CD4-positive, alpha-beta T cell treated with Interferon alpha-2 for 1 hour (primary cell): Measurements from ENCODE around the gene ALX4.

Source experiments
- DNase-seq, 2 donors: peaks; one replicate each; pipeline ENCODE4 v3.0.0-alpha.2; 2020 to 2022

Gene ALX4

GRCh38 chr11:44314733-44315132, 4.8 kb upstream of the ALX4 start:
- no peak for DNase-seq

DNA sequence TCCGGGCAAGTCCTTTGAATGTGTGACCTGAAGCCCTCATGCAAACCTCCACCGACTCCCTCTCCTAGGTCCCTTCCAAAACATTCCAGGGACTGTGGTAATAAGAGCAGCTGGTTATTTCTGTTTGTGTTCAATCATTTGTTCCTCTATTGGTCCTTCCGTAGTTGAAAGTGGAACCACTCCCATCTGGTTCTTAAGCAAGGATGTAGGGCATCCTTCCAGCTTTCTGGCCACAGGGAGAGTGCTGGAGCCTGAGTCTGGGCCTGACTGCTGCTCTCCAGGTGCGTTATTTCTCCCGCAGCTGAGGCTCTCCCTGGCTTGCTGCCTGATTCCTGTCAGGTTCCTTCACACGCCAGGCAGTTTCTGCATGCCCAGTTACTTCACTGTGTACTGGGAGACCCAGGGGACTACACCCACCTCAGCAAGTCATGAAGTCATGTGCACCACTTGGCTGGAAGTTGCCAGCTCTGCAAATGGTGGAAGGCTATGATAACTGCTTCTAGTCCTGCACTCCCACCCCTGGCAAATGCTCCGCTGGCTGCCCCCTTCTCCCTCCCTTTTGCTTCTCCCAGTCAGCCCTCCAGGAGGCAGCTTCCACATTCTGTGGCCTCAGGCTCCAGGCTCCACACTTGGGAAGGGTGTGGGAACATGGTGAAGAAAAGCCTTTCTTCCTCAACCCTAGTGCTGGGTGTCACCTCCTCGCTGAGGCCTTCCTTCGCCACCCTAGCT, 4.0 kb upstream of the ALX4 start:
- DNase-seq: no peak

DNA sequence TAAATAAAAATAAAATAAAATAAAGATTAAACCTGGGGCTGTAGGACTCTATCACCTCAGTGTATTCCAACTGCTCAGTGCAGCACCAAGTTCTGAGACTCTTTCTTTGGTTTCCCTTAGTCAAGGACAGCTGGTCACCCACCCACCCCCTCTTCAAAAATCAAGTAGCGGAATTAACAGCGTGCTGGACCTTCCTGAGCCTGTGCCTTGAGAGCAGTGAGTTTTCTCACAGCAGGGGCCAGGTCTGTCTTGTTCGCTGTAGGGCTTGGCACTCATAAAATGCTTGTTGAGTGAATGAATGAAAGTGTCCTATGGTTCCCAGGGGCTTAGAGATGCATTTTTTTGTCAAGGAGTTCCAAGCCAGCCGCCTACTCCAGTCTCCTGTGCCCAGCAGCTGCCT, 2.9 kb upstream of the ALX4 start:
- no peak for DNase-seq

- DNase-seq: no peak
Measured at GRCh38 chr11:44311339-44312261, 1.7 kb upstream of the ALX4 start.

DNA sequence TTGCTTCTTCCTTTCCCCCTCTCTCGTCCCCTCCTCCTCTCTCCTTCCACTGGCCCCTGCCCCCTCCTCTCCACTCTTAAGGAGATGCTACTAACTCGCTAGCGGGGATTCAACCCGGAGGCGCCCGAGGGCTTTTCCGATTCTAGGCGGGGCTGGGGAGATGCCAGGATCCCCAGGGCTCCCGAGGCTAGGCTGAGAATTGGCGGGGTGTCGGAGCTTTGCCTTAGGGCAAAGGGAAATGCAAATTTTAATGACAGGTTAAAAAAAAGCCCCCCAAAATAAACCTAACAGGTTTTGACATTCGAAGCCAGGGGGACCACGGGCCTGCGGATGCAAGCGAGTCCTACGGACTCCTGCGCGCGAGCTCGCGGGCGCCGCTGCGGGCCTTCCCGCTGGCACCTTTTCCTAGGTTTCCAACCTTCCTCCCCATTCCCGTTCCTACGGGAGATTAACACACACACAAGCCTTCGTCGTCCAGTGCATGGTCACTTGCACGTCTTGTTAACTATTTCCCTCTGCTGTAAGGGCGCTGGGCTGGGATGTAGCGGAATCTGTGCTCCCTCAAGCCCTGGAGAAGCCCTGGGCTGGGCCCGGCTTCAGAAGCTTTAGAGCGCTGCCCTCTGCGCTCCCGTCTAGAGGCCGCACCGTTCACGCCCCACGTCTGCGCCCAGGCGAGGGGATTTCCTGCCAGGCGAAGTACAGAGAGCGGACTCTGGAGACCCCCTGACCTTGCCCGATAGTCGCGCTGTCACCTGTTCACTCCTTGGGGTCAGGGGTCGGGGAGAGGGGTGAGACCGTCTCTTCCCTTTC, 729 bp upstream of the ALX4 start:
- no peak for DNase-seq

DNA sequence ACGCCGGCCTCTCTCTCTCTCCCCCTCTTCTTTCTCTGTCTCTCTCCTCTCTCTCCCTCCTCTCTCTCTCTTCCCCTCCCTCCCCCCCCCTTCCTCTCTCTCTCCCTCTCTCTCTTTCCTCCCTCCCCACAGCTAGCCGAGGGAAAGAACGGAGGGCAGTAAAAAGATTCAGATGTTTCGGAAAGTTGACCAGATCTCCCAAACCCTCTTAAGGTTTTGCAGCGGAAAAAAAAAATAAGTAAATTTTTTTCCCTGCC, 195 bp upstream of the ALX4 start:
- no peak for DNase-seq

DNA sequence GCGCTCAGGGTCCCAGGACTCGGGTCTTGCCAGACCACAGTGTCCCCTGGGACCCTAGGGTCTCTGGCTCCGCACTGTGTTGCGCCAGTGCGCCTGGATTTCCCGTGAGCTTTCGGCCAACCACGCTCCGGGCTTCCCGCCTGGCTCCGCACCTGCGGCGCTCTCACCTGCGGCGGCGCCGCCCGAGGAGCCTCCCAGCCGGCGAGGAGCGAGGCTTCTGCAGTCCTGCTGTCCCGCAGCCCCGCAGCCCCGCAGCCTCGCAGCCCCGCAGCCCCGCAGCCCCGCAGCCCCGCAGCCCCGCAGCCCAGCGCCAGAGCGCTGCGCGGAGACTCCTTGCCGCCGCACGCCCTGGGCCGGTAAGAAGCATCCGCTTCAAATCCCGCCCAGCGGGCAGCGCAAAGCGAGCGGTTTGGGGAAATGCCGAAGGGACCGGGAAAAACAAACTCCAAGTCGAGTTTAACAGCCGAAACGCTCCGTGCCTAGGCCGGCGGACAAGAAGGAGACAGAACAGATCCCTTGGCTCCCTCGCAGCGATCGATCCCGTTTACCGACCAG, 939 bp downstream of the ALX4 start:
- DNase-seq: no peak

DNA sequence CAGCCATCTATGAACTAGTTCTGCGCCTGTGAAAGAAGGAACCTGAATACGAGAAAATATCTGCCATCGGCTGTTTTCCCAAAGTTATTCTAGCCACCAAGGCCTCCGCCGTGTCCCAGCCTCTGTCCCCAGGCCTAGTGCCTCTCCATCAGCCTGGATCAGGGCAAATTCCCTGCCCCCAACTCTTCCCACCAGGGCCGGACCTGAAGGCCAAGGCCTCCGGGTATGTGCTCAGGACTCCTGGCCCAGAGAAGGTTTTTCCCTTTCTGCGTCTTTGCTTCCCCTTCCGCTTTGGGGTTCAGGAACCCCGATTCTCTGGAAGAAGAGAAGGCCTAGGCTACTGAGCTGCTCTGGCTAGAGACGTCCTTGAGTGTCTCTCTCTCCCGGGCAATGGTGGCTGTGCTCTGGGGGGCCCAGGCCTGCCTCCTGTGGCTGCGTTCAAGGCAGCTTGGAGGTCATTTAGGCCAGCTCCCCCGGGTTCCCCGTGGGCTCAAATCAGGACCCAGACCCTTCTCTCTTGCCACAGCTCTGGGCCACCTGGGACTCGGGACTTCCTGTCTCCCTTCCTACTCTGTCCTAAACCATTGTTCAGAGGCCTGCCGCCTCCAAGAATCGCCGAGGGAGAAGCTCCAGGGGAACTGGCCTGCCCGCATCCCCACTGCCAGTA, 1.6 kb downstream of the ALX4 start:
- DNase-seq: no peak

DNA sequence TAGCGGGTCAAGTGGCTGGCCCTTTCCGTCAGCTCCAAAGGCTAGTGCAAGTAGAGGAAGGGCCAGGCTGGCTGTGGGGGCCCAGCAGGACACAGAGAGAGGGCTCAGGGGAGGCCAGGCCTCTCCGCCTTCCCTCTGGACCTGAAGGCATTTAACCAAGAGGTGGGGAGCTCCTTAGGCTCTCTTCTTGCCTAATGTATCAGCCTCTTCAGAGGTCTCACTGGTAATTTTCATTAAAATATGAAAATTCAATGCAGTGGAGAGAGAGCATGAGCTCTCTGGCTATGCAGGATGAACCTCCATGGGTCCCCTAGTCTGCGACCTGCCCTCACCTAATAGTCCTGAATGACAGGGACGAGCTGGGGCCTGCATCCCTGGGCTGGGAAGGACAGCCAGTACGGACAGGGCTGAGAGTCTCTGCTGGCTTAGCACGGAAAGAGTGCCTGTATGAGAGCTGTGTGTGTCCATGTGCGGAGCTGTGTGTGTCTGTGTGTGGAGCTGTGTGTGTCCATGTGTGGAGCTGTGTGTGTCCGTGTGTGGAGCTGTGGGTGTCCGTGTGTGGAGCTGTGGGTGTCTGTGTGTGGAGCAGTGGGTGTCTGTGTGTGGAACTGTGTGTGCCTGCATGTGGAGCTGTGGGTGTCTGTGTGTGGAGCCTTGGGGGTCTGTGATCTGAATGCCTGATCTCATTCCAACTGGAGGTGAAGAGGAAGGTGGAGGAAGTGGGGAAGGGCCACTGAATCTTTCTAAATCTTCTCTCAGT, 2.4 kb downstream of the ALX4 start:
- DNase-seq: no peak

DNA sequence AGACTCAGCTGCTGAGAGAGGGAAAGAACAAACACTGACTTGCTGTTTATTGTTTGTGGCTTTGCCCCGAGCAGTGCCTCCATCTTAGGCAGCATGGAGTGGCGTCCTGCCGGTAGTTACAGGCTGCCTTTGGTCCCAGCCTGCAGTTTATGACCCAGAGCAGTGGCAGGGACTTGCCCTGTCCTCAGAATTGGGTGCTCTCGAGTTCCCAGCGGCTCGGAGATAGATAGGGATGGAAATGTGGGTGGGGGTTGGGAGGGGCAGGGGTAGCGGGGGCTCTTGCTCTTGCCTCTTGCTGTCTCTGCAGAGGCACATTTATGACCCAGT, 3.1 kb downstream of the ALX4 start:
- no peak for DNase-seq

DNA sequence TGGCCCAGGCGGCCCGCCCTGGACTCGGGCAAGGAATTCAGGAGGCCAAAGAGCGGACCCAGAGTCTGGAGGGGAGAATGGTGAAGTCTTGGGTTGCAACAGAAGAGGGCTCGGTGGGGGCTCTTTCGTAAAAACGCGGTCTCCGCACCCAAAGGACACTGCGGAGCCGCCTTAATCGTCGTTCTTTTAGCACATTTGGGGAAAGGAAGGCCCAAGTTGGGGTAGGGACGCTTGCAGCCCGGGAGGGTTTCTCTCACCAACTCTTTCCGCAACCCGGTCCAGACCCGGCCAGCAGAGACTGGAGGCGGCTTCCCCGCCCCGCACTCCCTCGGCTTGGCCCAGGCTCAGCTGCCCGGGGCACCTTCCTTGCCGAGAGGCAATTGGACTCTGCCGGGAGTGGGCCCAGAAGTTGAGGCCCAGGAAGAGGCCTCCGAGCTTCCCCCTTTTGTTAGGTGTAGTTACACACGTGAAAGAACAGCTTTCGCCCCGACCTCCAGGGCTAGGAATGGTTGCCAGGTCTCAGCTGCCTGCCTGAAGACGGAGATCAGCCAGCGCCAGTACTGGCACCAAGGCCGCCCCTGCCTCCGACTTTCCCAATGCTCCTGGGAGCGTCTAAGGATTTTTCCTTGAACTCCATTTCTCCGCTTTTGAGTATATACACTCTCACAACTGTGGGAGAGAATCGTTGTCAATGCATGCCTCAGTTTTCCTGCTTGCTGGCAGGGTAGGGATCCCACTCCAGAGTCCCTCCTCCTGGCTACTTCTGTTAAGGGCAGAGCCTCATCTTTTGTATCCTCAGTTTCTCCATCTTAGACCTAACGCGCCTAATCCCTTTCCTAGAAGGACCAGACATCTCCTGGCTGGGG, 3.7 kb downstream of the ALX4 start:
- no peak for DNase-seq

- peak; percentile 15 to 43 for DNase-seq
Measured at GRCh38 chr11:44305470-44306051, 4.4 kb downstream of the ALX4 start.

GRCh38 chr11:44305026-44305469, 4.9 kb downstream of the ALX4 start:
- DNase-seq: no peak

GRCh38 chr11:44304091-44305025, 5.6 kb downstream of the ALX4 start:
- DNase-seq: no peak

DNA sequence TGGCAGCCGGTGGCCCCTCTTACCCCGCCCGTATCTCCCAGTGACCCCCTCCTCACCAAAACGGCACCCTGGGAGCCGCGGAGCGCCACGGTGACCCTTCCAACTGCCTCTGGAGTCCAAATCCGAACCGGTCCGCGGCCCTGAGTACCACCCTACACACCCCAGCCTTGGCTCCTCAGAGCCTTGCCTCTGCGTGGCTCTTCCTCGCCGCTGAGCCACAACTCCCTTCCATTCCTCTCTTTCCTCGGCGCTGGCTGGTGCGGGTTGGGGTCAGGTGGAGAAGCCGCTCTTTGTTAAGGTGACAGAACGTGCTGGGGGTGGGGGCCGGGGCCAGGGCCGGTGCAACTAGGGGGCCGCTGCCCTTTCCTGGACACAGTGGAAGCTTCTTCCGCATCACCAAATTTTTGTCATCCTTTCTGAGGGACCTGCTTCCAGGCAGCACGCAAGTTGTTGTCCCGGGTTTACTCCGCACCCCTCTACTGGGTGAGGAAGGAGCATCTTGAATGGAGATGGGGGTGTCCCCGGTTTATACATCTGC, 6.5 kb downstream of the ALX4 start:
- no peak for DNase-seq

DNA sequence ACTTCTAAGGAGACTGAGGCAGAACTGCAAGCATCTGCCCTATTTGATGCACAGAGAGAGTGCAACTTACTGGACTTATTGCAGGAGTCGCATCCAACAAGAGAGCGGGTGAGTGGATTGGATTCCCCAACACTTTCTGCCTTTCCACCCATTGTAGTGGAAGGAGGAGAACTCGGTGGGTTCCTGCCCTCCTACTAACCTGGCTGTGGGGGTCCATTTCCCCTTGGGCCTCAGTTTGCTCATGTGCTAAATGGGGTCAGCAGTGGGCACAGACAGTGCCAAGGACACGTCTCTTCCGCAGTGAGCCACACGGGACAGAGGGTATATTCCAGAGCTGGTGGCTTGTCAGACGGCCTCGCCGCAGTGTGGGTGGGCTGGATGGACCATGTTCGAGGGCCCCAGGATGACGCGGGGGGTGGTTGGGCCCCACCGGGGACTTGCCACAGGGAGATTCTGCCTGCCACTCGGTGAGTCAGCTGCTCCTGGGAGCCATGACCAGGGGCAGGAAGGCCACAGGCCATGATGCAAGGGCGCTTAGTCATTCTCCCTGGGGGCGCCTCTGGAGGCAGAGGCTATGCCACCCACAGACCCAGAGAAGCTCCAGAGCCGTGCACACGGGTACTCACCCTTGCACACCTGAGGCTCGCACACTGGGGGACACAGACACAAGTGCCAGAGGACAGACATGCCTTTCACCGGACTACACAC, 8.2 kb downstream of the ALX4 start:
- no peak for DNase-seq

DNA sequence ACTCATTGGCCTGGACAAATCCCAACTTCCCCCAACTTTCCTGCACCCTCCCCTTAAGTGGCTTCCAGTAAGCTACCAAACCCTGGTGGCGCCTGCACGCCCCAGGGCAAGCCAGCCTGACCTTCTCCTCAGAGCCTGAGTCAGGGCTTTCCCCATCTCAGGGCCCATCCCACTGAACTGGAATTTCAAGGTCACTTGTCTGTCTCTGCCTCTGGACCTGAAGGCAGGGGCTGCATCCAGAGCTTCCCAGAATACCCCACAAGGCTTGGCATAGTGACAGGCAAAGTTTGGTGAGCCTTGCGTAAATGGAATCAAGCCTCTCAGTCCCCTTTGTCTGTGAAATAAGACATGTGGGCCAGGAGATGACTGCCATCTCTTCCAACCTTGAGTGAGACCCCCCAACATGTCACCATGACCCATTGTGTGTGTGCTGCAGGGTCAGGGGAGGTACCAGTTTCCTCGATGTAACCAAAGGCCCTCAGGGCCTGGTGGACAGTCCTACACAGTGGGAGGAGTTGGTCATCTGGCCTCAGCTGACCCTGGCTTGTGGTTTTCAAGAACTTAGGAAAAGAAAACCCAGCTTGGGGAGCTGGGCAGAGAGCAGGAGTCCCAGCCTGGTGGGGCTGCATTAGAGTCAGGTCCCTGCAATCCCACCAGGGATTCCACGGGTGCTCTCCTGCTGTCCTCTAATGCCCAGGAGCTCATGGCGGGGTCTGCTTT, 8.9 kb downstream of the ALX4 start:
- no peak for DNase-seq

DNA sequence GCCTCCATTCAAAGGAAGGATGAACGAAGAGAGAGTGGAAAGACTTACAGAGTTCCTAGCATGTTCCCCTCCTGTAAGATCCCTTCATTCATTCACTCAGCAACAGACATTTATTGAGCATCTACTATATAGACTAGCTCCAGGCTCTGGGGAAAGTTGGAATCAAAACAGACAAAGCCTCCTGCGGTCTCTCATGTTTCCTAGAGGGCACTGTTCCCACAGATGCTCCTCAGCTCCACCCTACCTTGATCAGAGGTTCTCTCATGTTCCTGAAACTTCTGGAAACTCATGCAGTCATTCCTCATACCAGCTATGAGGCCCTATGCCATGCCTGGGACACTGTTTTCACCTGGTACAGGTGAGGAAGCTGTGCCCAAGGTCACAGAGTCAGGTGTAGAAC, 11.1 kb downstream of the ALX4 start:
- DNase-seq: no peak
